Measurements from ENCODE around the gene PRPF39.
"Not testable (repeated sequence)": the region's sequence is repeated elsewhere in the genome, so short reads cannot be mapped to it uniquely, and the experiment has no call there.

Gene PRPF39, protein sequence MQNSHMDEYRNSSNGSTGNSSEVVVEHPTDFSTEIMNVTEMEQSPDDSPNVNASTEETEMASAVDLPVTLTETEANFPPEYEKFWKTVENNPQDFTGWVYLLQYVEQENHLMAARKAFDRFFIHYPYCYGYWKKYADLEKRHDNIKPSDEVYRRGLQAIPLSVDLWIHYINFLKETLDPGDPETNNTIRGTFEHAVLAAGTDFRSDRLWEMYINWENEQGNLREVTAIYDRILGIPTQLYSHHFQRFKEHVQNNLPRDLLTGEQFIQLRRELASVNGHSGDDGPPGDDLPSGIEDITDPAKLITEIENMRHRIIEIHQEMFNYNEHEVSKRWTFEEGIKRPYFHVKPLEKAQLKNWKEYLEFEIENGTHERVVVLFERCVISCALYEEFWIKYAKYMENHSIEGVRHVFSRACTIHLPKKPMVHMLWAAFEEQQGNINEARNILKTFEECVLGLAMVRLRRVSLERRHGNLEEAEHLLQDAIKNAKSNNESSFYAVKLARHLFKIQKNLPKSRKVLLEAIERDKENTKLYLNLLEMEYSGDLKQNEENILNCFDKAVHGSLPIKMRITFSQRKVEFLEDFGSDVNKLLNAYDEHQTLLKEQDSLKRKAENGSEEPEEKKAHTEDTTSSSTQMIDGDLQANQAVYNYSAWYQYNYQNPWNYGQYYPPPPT

DNA sequence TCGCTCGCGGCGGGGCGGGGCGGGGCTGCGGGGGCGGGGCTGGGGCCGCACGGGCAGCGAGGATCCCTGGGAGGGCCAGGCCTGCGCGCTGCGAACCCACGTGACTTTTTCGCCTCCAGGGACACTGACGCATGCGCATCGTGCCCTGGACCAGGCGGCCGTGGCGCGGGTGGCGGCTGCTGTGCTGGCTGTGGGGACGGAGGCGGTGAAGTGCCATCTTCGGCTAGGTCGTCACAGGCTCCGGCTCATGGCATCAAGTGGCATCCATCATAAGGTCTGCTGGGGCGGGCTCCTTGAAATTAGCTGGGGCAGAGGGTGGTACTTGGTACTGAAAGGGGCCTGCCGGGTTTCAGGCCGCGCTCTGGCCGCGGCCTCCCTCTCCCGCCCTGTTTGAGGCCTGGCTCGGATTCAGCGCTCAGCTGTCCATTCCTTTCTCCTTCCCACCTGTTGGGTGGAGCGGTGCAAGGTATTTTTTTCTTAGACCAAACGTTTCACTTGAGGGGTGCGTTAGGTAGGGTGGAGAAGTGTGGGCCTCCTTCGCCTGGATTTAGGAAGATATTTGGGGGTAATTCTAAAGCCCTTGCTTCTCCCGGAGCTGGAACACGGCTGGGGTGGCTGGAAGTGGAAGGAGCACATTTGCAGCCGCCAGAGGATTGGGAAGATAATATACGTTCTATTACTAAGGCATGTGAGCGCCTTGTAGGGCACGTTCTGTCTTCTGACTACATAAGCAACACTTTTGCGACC, at the start of gene PRPF39:
Gene PRPF39, plus strand, starts transcription at position 141 of the 747 bp plus-strand sequence. CDS start 11,124 bp downstream, outside the sequence.
- peak; percentile 97 to 98 (median 97) for DNase-seq

DNA sequence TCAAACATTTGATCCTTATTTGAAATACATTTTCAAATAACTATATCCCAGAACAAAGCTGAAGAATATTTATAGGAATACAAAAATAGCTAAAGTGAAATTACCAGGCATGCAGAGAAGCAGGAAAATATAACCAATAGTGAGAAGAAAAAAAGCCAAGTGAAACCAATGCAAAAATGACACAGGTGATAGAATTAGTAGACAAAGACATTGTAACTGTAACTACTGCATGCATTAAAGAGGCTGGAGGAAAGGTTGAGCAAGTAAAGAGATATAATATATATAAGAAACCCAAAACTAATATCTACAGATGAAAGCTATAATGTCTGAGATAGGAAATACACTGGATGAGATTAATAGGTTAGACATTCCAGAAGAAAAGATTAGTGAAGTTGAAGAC, 49.2 kb upstream of the PRPF39 start:
- DNase-seq, result no peak

DNA sequence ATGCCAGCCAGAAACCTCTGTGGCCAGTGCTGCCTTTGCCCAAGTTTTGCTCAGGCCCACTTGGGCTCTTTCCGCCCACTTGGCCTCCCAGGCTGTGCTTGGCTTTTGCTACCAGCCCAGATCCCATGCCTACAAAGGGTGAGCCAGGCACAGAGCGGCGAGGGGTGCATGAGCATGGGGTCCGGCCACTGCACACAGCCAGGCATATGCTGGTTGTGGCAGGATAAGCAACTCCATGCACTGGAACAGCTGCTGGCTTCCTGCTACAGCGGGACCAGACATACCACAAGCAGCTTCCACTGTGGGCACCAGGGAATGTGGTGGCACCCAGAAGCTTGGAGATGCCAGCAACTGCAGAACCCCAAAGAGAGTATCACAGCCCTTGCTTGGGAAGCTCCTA, 45.7 kb upstream of the PRPF39 start:
- no peak for DNase-seq

DNA sequence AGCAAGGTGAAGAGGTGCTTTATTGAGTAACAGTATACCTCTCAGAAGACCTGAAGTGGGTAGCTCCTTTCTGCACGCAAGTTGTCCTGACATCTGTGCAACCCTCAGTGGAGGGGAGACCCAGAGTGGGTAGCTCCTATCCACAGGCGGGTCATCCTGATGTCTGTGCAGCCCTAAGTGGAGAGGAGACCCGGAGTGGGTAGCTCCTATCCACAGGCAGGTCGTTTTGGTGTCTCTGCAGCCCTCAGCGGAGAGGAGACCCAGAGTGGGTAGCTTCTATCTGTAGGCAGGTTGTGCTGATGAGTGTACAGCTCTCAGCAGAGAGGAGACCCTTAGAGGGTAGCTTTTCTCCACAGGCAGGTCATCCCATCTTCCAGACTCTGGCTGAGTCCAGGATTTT, 45.1 kb upstream of the PRPF39 start:
- no peak for DNase-seq

DNA sequence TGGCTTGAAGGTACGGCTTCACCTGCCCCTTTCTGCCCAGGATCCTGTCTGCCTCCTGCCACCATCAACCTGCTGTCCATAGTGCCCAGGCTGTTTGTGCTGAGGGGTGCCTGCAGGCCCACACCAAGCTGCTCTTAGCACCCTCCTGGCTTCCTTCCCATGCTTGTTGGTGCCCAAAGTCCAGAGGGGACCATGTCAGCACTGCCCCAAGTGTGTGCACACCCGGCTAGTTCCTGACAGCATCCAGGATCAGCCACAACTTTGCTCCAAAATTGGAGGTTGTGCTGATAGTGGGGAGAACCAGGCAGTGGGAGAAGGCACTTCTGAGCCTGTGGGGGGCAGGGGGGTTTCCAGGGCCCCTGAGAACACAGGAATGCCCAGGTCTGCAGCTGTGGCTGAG, 44.5 kb upstream of the PRPF39 start:
- DNase-seq, result no peak

DNA sequence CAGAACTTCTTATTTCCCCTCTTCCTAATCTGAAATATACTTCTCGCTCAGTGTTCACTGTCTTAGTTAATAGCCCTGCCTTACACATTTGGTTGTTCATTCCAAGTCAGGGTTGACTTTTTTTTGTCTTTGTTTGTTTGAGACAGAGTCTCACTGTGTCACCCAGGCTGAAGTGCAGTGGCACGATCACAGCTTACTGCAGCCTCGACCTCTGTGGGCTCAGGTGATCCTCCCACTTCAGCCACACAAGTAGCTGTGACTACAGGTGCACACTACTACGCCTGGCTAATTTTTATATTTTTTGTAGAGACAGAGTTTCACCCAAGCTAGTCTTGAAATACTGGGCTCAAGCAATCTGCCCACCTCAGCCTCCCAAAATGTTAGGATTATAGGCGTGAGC, 42.3 kb upstream of the PRPF39 start:
- no peak for DNase-seq

DNA sequence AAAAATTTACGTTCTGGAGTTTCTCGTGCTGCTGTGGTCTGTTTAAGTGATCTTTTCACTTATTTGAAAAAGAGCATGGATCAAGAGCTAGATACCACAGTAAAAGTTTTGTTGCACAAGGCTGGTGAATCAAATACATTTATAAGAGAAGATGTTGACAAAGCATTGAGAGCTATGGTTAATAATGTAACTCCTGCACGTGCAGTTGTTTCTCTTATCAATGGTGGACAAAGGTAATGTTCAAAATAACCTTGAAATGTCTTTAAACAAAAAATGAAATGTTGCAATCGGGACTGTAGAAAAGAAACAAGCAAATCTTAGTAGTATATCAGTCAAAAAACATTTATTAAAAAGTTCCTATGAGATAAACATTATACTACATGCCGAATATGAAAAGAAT, 39.3 kb upstream of the PRPF39 start:
- DNase-seq, result no peak

DNA sequence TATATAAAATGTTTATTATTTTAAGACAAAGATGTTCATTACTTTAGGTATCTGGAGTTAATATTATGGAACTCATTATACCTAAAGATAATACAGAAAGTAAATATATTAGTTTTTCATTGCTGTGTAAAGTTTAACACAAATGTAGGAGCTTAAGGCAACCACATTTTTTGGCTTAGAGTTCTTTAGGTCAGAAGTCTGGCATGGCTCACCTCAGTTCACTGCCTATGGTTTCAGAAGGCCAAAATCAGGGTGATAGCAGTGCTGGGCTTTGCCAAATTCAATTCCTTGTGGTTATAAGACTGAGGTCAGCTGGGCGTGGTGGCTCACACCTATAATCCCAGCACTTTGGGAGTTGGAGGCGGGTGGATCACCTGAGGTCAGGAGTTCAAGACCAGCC, 35.5 kb upstream of the PRPF39 start:
- no peak for DNase-seq

DNA sequence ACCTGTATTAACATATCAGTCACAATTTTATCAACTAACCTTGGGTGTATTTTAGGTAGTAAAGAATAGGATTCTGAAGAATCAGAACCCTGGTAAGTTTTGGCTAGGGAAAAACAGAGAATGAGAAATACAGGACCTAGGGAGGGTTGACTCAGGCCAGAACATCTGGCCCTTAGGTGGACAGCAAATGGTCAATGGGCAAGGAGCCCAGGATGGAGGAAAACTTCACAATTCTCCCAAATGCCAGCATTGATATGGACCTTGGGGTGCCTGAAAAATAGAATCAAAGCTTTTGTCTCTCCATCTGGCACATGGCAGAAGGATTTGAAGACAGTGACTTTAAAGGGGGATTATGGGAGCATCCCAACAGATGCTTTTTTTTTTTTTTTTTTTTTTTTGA, 32.7 kb upstream of the PRPF39 start:
- no peak for DNase-seq

DNA sequence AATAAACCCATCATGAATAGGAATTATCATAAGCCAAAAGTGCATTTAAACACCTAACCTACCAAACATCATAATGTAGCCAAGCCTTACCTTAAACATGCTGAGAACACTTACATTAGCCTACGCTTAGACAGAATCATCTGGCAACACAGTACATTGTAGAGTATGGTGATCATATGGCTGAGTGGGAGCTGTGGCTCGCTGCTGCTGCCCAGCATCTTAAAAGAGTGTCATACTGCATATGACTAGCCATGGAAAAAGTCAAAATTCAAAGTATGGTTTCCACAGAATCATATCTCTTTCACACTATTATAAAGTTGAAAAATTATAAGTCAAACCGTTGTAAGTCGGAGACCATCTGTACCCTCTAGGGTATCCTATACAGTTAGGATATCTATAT, 32.0 kb upstream of the PRPF39 start:
- DNase-seq, result no peak

DNA sequence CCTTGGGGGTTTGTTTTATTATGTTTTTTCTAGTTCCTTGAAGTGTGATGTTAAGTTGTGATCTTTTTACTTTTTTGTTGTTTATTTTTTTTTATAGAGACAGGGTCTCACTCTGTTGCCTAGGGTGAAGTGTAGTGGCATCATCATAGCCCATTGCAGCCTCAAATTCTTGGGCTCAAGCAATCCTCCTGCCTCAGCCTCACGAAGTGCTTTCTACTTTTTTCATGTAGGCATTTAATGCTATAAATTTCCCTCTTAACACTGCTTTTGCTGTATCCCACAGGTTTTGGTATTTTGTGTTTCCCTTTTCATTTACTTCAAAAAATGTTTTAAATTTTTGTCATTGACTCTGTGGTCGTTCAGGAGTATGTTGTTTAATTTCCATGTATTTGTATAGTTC, 26.6 kb upstream of the PRPF39 start:
- no peak for DNase-seq

DNA sequence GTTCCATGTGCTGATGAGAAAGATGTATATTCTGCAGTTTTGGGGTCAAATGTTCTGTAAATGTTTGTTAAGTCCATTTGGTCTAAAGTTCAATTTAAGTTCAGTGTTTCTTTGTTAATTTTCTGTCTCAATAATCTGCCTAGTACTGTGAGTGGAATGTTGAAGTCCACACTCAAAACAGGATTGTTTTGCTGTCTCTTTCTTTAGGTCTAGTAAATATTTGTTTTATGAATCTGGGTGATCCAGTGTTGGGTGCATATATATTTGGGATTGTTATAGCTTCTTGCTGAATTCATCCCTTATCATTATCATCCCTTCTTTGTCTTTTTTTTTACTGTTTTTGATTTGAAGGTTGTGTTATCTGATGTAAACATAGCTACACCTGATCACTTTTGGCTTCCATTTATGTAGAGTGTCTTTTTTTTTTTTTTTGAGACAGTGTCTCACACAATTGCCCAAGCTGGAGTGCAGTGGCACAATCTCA, 26.0 kb upstream of the PRPF39 start:
- DNase-seq, result no peak

DNA sequence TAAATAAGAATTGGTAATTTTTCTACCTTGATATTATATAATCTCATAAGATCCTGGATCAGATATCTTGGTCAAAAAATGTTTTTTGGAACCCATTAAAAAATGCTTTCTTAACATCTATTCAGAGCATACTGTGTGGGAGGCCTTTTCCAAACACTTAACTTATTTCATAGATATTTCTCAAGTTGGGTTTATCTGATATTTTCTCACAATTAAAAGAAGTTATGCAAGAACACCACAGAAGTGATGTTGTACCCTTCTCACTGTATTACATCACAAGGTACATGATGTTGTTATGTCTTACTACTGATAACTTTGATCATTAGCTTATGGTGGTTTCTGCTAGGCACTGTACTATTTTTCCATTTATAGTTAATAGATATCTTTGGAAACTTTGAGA, 23.4 kb upstream of the PRPF39 start:
- DNase-seq, result no peak

DNA sequence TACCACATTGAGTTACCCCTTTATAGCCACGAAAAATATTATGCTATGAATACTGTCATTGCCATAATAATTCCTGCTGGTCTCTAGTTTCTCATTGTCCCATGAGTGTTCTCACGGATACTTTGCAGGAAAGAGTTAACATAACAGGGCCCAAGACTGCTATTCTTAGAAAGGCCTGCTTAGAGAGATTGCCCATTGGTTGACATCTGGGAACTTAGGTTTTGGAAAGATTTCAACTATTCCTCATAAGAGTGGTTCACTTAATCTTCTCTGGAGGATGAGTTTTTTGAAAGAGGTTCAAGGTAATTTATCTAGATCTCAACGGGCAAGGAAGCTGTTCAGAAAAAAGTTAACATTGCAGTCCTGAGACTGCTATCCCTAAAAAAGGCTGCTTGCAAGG, 18.4 kb upstream of the PRPF39 start:
- DNase-seq, result no peak

DNA sequence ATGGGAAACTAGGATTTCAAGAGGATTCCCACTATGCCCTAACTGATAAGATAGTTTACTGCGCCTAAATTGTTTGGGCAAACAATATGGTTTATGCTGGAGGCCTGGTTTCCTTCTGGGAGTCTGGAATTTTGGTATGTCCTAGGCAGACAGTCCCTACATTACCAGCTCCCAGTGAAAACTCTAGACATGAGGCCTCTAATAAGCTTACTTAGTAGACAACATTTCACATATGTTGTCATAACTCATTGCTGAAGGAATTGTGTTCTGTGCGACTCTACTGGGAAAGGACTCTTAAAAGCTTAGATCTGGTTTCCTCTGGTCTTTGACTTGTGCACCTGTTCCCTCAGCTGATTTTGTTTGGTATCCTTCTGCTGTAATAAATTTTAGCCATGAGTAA, 18.0 kb upstream of the PRPF39 start:
- DNase-seq, result no peak

DNA sequence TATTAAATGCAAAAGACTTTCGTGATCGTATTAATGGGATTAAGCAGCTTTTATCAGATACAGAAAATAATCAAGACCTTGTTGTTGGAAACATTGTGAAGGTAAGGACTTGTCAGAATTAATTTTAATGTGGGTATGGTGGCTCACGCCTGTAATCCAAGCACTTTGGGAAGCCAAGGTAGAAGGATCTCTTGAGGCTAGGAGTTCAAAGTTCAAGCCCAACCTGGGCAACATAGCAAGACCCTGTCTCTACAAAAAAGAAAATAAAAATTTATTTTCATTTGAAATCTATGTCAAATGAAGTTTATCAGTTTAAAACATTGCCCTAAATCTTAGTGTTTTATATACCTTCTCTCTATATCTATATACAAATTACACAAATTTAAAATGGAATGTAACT, 17.2 kb upstream of the PRPF39 start:
- DNase-seq, result no peak

DNA sequence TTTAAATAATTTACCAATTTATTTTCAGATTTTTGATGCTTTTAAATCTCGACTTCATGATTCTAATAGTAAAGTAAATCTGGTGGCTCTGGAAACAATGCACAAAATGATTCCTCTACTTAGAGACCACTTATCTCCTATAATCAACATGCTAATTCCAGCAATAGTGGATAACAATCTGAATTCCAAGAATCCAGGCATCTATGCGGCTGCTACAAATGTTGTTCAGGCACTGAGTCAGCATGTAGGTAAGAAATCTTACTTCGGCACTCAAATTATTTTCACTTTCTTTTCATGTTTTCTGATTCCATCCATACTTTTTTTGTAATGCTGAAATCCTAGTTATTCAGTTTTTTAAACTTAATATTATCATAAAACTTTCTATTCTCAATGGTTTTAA, 15.5 kb upstream of the PRPF39 start:
- no peak for DNase-seq

DNA sequence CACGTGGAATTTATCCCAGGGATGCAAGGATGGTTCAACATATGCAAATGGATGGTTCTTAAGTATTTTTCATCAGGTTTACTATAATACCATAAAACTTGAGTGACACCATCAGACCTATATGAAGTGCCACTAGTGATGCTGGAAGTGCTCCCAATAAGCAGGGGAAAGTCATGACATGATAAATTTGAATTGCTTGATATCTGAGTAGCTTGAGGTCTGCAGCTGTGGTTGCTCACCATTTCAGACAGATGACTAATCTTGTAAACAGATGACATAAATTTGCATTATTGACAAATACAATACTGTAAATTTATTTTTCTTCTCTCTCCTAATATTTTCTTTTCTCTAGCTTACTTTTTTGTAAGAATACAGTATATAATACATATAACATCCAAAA, 13.7 kb upstream of the PRPF39 start:
- DNase-seq, result no peak

DNA sequence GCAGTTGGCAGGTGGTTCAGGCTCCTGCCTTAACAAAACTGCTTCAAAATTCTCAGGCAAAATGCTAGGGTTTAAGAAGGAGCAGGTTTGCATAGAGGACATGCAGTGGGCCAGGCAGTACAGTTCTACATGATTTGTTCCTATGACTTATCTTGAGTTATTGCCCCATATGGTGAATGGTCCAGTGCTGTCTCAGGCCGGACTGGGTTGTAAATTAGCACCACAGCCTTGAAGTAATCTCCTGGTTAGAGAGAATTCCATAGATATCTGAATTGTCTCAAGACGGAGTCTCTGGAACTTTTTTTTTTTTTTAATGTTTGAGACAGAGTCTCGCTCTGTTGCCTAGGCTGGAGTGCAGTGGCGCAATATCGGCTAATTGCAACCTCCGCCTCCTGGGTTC, 11.8 kb upstream of the PRPF39 start:
- DNase-seq, result no peak

DNA sequence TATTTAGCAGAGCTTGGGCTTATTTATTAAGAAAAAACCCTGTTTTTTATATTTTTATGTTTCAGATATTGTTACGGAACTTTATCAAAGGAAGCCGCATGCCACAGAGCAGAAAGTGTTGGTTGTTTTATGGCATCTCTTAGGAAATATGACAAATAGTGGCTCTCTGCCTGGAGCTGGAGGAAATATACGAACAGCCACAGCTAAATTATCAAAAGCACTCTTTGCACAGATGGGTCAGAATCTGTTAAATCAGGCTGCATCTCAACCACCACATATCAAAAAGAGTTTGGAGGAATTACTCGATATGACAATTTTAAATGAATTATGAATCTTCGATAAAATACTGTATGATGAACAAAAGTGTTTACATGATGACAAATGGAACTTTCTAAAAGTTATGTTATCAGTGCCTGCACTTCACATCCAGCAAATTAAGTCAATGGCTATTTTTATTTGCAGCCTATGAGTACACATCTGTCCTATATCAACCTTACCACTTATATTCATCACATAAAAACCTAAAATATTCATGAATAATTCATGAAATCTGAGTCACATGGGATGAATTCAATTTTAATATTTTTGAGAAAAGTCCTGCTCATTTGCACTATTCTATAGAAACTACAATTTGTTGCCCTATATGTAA, 10.6 kb upstream of the PRPF39 start:
- no peak for DNase-seq

DNA sequence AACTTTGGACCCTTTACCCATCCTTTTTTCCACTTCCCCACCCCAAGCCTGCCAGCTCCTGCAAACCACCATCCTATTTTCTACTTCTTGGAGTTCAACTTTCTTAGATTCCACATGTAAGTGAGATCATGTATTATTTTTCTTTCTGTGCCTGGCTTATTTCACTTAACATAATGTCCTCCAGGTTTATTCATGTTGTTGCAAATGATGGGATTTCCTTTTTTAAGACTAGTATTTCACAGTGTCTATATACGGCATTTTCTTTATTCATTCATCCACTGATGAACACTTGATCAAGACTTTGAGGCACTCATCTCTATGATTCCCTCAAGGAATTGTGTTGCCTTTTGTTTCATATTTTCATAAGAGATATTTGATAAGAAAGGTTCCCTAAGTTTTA, 5.6 kb upstream of the PRPF39 start:
- no peak for DNase-seq

DNA sequence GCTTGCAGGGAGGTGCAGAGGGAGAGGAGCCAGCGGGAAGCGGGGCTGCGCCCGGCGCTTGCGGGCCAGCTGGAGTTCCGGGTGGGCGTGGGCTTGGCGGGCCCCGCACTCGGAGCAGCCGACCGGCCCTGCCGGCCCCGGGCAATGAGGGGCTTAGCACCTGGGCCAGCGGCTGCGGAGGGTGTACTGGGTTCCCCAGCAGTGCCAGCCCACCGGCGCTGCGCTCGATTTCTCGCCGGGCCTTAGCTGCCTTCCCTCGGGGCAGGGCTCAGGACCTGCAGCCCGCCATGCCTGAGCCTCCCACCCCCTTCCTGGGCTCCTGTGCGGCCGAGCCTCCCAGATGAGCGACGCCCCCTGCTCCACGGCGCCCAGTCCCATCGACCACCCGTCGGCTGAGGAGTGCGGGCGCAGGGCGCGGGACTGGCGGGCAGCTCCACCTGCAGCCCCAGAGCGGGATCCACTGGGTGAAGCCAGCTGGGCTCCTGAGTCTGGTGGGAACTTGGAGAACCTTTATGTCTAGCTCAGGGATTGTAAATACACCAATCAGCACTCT, 3.4 kb upstream of the PRPF39 start:
- DNase-seq, result not testable (repeated sequence)

DNA sequence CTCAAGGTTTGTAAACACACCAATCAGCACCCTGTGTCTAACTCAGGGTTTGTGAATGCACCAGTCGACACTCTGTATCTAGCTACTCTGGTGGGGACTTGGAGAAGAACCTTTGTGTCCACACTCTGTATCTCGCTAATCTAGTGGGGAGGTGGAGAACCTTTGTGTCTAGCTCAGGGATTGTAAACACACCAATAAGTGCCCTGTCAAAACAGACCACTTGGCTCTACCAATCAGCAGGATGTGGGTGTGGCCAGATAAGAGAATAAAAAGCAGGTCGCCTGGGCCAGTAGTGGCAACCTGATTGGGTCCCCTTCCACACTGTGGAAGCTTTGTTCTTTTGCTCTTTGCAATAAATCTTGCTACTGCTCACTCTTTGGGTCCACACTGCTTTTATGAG, 2.8 kb upstream of the PRPF39 start:
- DNase-seq, result not testable (repeated sequence)

Data from NCI-H1417 (cell line).